Esophagus muscularis mucosa (tissue), 4 donors: Measurements from ENCODE around the gene PBX3. TPM values are rescaled to one million over a fixed set of nuclear protein-coding genes. Genes with fewer than 3 reads are reported as not detected.
A peak's percentile ranks its signal among the peaks of the same experiment; 100 is the strongest.

Experiments used
- DNase-seq: peaks from one replicate; pipeline ENCODE4 v3.0.0-alpha.2; 2017; ENCODE audit errors: extremely low spot score
- H3K27ac ChIP-seq, 4 donors: fragments of 200-600 bp; sonication (generic); replicated peaks in 1 of 4; 1 replicate in 3 of 4; 2 replicates in 1 of 4; pipeline ENCODE4 v1.5.1; 2016 to 2019; ENCODE audit warnings: mild to moderate bottlenecking in 1 of 4
- H3K27me3 ChIP-seq, 4 donors: fragments of 200-600 bp; sonication (generic); one replicate each; pipeline versions ENCODE4 v1.5.1 to v1.6.0; 2016 to 2019
- H3K36me3 ChIP-seq, 4 donors: fragments of 200-600 bp; sonication (generic); one replicate each; pipeline ENCODE4 v1.5.1; 2016 to 2019
- H3K4me1 ChIP-seq, 4 donors: fragments of 200-600 bp; sonication (generic); one replicate each; pipeline ENCODE4 v1.5.1; 2016 to 2019
- H3K4me3 ChIP-seq, 4 donors: fragments of 200-600 bp; sonication (generic); 1 replicate in 2 of 4; 2 replicates in 2 of 4; pipeline ENCODE4 v1.5.1; 2016 to 2019; ENCODE audit warnings: mild to moderate bottlenecking in 4 of 4, moderate library complexity in 1 of 4
- H3K9me3 ChIP-seq, 4 donors: fragments of 200-600 bp; sonication (generic); 1 replicate in 3 of 4; 2 replicates in 1 of 4; pipeline ENCODE4 v1.5.1; 2016 to 2019
- EP300 ChIP-seq: sonication (generic); formaldehyde crosslinking; IDR thresholded peaks from one replicate; pipeline ENCODE4 v1.6.1; 2017; ENCODE audit warnings: antibody characterized with exemption
- POLR2A ChIP-seq: fragments of 450-650 bp; IDR thresholded peaks from one replicate; pipeline ENCODE4 v1.6.1; 2017; ENCODE audit warnings: antibody characterized with exemption, moderate library complexity, mild to moderate bottlenecking, low read depth
- POLR2AphosphoS5 ChIP-seq, 2 donors: sonication (generic); formaldehyde crosslinking; IDR thresholded peaks; one replicate each; pipeline ENCODE4 v1.6.1; 2017; ENCODE audit warnings: antibody characterized with exemption in 2 of 2
- WGBS: methylation state at CpG from one replicate; pipeline ENCODE4 v1.1.5; 2018; 5-methylcytosine and 5-hydroxymethylcytosine counted together
- intact Hi-C: fragments of 100-400 bp; cut with DNase I; formaldehyde crosslinking; loops from one replicate; pipeline ENCODE4 v1.15.1; 2023
- total RNA-seq, 4 donors: library from RNA; depleted of rRNA; stranded (reverse); fragments of >200 nt; gene quantifications; one replicate each; pipeline versions ENCODE4 v1.1.0 to v1.2.1, GENCODE V29; 2016
- TF ChIP-seq, protein P1 (sequence below), 3 experiments: fragments of 200-600 bp in 2 of 3; fragments of 450-650 bp in 1 of 3; sonication (generic) in 2 of 3; IDR thresholded peaks; one replicate each; pipeline ENCODE4 v1.5.1; 2017 to 2019; ENCODE audit warnings: antibody characterized with exemption in 3 of 3, mild to moderate bottlenecking in 2 of 3, moderate library complexity in 1 of 3

The PBX3 gene
- total RNA-seq, 4 donors from 2014 or later = 50.1 to 82.4 (median 54.3) TPM

DNA sequence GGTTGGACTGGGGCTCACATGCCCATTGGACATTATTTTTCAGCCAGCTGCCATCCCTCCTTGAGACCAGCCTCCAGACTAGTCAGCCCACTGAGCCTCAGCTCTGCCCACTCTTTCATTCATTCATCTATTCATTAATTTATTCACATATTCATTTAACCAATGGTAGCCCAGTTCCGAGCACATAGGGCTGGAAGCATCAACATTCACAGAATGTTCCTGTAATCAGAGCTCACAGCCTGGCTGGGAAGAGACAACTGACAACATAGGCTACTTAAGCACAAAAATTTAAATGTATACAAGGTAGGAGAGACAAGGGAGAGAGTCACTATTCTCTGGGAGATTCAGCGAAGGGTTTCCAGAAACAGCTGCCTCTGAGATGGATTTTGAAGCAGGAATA is 17.0 kb upstream of the PBX3 start:
- H3K9me3 ChIP-seq = no peaks in the 10 kb centered on the region
- intact Hi-C loops = no loop called here
- 89% methylated on average over 2 of the region's 2 CpGs for WGBS
- no peak overlapping the region for H3K4me3 ChIP-seq
- no peaks in the 10 kb centered on the region for H3K27me3 ChIP-seq
- H3K4me1 ChIP-seq = no peaks in the 10 kb centered on the region
- peak; percentile 60 for DNase-seq
- no peaks in the 10 kb centered on the region for H3K36me3 ChIP-seq
- no peak for TF ChIP-seq EP300
- no peak for TF ChIP-seq POLR2AphosphoS5 (IDR thresholded peaks at IDR 0.05)
- TF ChIP-seq, protein P1, sequence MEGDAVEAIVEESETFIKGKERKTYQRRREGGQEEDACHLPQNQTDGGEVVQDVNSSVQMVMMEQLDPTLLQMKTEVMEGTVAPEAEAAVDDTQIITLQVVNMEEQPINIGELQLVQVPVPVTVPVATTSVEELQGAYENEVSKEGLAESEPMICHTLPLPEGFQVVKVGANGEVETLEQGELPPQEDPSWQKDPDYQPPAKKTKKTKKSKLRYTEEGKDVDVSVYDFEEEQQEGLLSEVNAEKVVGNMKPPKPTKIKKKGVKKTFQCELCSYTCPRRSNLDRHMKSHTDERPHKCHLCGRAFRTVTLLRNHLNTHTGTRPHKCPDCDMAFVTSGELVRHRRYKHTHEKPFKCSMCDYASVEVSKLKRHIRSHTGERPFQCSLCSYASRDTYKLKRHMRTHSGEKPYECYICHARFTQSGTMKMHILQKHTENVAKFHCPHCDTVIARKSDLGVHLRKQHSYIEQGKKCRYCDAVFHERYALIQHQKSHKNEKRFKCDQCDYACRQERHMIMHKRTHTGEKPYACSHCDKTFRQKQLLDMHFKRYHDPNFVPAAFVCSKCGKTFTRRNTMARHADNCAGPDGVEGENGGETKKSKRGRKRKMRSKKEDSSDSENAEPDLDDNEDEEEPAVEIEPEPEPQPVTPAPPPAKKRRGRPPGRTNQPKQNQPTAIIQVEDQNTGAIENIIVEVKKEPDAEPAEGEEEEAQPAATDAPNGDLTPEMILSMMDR (IDR thresholded peaks at IDR 0.05) = no peak
- no peak for TF ChIP-seq POLR2A
- H3K27ac ChIP-seq = no peak overlapping the region

DNA sequence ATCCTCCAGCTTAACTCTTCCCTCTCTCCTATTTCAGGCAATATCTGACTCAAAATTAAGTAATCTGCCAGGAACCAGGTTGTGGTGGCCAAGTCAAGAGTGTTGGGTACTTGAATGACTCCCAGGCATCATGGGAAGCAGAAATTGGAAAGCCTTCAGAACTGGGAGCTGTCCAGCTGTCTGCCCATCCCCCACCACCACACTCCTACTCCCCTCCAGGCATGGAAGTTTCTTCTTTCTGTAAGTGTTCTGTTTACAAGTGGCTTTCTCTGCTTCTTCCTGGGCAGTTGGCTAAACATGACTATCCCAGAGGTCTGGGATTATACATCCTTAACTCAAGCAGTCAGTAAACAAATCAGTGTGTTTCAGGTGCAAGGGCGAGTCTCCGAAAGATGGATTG is 14.6 kb upstream of the PBX3 start:
- Histone ChIP-seq H3K9me3 (no peaks in the 10 kb centered on the region), H3K36me3 (no peaks in the 10 kb centered on the region), H3K27ac (no peak overlapping the region), H3K4me3 (no peak overlapping the region), H3K4me1 (no peaks in the 10 kb centered on the region), H3K27me3 (no peaks in the 10 kb centered on the region)
- intact Hi-C loops = no loop called here
- TF ChIP-seq EP300 = no peak
- TF ChIP-seq, protein P1 (IDR thresholded peaks at IDR 0.05) = no peak
- no peak for TF ChIP-seq POLR2AphosphoS5 (IDR thresholded peaks at IDR 0.05)
- TF ChIP-seq POLR2A = no peak
- 100% methylated on average over 2 of the region's 2 CpGs for WGBS
- DNase-seq = peak; percentile 39

DNA sequence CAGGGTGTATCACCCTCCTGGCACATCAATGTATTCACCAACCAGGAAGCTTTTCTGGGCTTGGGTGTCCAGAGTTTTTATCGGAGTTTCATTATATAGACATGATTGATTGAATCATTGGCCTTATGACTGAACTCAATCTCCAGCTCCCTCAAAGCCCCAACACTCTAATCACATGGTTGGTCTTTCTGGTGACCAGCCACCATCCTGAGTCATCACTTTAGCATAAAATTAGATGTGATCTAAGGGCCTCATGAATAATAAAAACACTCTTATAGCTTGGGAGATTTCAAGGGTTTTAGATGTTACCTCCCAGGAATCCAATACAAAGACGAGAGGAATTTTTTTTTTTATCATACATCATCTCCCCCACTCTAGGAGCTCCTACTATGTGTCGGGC is 7.7 kb upstream of the PBX3 start:
- no peaks in the 10 kb centered on the region for H3K9me3 ChIP-seq
- no peaks in the 10 kb centered on the region for H3K36me3 ChIP-seq
- WGBS = 87% methylated on average over 3 of the region's 3 CpGs
- no peaks in the 10 kb centered on the region for H3K27me3 ChIP-seq
- intact Hi-C loops = no loop called here
- TF ChIP-seq, protein P1 (IDR thresholded peaks at IDR 0.05) = no peak
- no peak for TF ChIP-seq POLR2A
- TF ChIP-seq POLR2AphosphoS5 (IDR thresholded peaks at IDR 0.05) = no peak
- no peak for TF ChIP-seq EP300
- DNase-seq = no peak
- no peak overlapping the region for H3K27ac ChIP-seq
- H3K4me1 ChIP-seq = peaks cover 0 to under 1% (median 0%) of the 10 kb centered on the region in 4 donors
- H3K4me3 ChIP-seq = no peak overlapping the region

DNA sequence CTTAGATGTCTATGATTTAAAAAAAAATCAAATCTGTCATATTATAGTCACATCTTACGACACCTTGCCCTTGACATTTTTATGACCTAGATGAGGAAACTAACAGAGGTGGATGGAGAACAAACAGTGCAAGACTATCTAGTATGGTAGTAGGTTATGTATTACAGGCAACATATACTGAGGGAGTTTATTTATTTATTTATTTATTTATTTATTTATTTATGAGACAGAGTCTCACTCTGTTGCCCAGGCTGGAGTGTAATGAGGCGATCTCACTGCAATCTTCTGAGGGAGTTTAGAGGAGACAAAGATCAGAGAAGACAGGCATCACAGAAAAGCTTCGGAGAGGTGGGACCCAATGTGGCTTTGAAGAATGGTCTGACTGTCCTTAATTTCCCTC is 4.5 kb upstream of the PBX3 start:
- intact Hi-C loops = no loop called here
- Histone ChIP-seq H3K27me3 (no peaks in the 10 kb centered on the region), H3K9me3 (no peaks in the 10 kb centered on the region), H3K27ac (no peak overlapping the region), H3K36me3 (no peaks in the 10 kb centered on the region), H3K4me3 (no peak overlapping the region), H3K4me1 (peaks cover 6 to 16% (median 12%) of the 10 kb centered on the region in 4 donors)
- 90% methylated on average over 3 of the region's 3 CpGs for WGBS
- DNase-seq = no peak
- TF ChIP-seq POLR2AphosphoS5 (IDR thresholded peaks at IDR 0.05) (no peak), EP300 (no peak), POLR2A (no peak)
- TF ChIP-seq, protein P1 (IDR thresholded peaks at IDR 0.05) = no peak
